DLD1 (cell line): ENCODE measurements around the gene THRB.

ENCODE experiments used
- in situ Hi-C: cut with HindIII; loops from 2 replicates; pipeline ENCODE4 v1.10.0; 2017; ENCODE audit warnings: low sequenced_read_pairs

THRB gene

DNA sequence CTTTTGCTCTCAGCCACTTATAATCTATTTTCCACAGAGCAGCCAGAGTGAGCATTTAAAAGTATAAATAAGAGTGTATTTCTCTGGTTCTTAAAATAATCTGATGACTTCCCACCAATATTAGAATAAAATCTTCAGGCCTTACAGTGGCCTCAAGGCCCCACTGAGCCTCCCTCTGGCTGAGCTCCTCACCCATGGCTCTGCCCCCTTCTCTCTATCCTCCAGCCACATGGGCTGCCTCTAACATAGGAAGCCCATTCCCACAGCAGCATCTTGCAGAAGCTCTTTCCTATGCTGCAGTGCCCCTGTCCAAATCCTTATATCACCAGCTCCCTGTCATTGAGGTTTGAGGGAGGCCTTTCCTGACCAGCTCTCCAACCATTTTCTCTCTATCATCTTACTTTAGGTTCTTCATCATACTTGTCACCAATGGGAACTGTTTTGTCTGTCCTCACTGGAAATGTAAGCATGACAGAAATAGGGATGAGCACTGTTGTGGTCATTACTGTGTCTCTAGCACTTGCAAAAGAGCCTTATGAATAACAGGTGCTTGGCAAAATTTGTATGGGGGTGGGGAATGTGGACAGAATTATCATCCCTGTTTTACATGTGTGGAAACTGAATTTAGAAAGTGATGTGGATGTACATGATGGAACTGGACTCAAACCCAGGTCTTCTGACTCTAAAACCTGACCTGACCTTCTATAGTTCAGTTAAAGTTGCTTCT is 299.0 kb downstream of the THRB start:
- in situ Hi-C loops, result no loop called here

DNA sequence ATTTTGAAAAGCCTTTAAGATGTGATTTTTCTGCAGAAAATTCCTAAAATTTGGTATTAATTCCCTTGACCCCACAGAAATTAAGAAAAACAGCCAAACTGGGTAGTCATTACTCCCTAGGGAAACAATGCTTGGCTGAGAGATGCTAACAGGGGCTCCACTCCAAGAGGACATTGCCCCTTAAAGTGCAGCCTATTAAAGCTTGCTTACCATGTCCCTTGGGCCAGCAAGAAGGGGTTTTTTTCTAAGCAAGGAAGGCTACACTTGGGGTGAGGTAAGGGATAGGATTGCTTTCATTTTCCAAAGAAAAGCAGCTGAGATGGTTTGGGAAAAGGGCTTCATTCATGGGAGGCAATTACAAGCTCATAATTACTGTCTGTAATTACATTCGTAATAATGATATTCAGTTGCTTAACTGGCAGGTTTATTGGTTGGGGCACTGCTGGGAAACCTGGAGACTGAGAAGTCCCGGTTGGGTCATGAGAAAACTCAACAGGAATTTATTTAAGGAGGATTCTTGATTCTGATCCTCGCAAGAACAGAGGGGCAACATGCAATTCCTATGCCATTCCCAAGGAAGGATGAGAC is 302.1 kb downstream of the THRB start:
- in situ Hi-C loops, result no loop called here

DNA sequence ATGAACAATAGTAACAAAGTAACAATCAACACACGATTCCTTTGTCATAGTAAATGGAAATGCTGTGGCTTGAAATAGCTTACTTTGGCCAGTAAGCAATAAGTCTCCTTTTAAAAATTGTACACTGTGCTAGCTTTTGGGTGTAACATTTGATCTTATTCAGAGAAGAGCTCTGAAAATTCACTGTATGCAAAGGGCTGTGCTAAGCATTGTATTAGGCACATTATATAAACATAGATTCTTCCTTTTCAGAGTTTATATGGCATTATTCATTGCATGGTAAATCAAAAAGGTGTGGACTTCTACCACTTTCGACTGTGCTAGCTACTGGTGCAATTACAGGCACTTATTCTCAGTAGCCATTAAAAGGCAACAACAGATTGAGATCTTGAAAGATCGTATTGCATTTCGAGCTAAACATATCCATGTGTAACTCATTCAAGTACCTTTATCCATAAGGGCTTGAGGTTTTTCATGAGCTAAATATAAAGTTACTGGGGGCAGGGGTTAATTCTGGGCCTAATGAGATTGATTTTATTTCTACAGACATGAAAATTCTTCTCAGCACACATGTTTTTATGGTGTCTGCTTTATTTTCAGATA is 302.7 kb downstream of the THRB start:
- in situ Hi-C loops, result no loop called here

DNA sequence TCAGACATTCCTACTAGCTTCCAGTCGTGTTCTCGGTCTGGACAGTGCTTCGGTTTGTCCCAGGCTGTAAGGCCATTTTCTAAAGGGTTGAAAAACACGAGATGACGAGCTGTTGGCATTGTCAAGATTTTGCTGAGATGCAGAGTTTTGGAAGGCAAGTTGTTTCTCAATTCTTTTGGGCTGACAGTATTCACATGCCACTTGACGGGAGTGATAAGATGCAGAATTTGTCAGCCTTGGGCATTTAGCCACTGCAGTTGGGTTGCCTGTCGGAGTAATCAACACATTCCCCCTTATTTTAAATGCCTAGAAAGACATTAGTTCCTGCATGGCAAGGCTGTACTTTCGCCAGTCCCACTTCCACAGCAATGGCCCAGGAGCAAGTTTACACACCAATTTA is 304.4 kb downstream of the THRB start:
- in situ Hi-C loops, result no loop called here

DNA sequence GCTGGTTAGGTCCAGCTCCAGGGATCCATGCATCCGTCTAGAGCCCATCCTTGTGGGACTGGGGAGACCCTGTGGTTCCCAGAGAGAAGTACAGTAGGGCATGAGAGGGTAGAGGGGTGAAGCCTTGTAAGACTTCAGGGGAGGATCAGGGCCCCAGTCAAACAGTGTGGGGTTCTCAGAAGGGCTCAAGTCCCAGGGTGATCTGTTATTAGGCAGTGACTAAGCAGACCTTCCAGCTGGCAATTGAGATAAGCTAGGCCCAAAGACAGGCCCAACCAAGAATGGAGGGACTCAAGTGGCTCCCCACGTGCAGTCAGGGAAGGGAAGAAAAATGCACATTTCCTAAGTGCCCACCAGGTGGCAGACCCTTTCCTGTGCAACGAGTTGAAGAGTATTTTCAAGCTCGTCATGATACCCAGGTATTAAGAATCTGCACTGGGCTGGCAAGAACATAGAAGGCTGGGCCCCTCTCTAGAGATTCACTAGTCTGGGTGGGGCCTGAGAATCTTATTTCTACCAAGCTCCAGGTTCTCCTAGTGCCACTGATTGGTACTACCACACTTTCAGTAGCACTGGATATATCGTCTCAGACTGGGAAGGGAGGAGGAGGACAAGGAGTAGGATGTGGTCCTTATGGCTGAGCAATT is 308.8 kb downstream of the THRB start:
- in situ Hi-C loops, result no loop called here

DNA sequence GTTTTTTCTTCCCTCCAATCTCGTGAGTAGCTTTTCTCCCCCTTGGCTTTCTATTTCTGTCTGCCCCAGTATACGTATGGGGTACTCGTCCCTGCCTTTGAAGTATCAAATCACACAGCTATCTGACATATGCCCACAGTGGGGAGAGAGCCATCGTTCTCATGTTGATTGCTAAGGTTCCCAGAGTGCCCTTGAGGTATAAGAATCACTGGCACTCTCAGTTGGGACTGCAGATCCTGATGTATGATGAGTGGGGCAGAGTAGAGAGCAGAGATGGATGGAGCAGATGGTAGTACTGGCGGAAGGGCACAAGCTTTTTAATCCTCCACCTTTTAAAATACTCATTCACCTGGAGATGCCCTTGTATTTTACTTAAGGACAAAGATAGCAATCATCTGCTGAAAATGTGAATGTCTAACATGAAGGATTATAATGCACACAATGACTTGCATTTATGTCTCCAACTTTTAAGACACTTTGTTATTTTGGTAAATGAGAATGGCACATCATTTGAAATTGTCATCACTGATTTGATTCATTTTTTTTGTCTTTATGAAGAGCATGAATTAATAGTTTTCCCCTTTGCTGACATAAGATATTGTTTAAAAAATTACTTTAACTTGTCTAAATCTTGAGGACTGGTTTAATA is 310.0 kb downstream of the THRB start:
- in situ Hi-C loops, result no loop called here

DNA sequence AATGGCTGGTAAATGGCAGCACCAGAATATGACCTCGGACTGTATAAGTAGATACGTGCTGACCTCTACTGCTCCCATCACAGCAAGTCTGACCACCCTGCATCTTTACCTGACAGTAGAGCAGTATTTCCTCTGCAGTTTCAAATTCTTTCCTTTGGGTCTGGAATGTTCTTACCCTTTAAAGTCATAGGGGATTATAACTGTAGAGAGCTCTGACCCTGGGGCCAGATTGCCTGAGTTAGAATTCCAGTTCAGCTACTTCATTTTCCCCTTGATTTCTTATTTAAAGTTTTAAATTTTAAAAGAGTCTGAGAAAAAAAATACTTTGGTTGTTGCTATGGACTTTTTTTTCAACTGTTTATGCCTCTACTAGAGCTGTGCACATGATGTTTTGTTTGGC is 311.9 kb downstream of the THRB start:
- in situ Hi-C loops, result no loop called here

DNA sequence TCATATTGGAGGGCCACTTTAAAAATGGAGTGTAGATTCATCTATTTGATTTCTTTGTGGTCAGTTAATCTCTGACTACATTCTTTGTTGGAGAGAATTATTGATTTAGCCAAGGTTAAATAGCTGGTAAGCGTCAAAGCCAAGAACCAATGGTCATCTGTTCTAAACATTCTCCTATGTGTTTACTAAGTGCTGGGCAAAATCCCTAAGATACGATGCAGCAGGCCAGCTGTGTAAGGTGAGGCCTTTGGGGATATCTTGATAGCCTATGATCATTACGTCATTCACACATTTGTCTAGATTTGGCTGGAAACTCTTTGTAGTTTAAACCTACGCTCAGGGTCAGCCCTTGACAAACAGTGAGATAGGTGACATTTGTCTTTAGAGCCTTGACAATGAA is 313.4 kb downstream of the THRB start:
- in situ Hi-C loops, result no loop called here

DNA sequence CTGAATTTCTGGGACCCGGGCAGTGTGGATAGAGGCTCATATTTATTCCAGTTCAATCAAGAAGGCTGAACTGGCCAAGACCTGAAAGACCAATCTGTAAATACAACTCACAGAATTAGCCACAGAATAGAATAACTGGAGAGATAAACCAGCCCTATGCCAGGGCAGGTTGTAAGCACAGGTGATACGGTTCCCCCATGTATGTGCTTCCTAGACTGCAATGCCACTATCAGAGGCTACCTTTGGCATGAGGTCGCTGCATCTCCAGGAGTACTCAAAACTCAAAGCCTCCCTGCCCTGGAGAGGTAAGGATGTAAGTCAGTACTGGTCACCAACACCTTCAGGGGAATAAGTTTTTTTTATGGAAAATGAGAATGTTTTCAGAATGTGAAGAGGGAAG is 314.0 kb downstream of the THRB start:
- in situ Hi-C loops, result no loop called here

DNA sequence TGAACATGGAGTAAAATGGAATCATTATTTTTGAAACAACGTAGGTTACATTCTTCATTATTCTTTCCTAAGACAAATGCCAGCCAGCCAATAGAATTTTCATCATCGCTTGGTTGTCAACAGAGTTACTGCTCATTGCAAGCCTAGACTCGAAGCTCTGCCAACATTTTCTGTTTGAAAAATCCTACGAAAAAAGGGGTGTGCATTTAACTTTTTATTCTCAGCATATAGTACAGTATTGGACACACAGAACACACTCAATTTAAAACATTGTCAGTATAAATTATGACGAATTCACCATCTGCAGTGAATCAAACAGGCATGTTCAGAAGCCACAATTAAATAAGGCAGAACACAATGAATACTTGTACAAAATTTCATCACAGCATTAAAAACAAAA is 317.4 kb downstream of the THRB start:
- in situ Hi-C loops, result loop anchor here (10.0 kb wide), 1 partner anchor 58 kb away; no protein-coding TSS in a partner anchor

DNA sequence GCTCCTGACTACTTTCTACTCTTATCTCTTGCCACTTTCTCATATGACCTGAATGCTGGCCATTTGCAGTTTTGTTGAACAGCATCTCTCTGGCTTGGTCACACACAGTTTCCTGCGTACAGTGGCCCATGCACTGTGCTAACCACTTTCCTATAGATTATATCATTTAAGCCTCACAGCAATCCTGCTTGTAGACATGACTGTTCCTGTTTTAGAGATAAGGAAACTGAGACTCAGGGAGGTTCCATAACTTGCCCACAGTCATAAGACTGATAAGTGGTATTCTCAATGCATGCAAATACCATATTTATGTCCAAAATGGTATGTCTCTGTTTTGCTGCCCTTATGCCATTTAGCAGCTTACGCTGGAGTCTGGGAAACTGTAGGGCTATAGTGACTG is 320.0 kb downstream of the THRB start:
- in situ Hi-C loops, result loop anchor here (10.0 kb wide), 1 partner anchor 60 kb away; no protein-coding TSS in a partner anchor

DNA sequence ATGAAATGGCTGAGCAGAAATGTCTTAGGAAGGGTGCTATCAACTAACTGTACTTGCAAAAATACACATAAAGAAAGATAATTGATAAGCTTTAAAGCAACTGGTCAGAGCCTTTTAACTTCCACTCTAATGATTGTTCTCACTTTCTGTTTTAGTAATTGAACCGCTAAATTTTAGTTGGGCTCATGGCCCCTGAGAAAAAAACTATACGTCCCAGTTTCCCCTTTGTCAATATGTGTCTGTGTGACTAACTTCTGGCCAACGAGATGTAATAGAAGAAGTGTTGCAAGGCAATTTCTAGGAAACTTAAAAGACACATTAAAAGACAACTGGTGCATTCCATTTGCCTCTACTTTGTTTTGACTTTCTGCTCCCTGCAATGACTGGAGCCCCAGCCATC is 325.7 kb downstream of the THRB start:
- in situ Hi-C loops, result no loop called here

DNA sequence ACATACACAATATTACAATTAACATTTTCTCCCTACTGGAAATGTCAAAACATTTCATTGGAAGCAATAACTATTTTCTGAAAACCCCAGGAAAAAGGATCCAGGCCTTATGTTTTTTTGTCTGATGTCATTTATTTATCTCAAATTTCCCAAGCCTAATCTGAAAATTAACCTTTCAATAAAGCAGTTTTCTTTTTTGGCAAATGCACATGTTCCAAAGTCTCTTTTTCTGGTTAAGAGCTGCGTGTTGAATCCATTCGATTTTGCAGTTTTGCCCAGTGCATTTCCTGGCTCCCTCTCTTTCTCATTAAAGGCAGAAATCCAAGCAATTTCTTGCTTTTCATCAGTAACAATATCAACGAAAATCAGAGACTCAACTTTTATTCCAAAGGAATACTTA is 327.2 kb downstream of the THRB start:
- in situ Hi-C loops, result no loop called here

DNA sequence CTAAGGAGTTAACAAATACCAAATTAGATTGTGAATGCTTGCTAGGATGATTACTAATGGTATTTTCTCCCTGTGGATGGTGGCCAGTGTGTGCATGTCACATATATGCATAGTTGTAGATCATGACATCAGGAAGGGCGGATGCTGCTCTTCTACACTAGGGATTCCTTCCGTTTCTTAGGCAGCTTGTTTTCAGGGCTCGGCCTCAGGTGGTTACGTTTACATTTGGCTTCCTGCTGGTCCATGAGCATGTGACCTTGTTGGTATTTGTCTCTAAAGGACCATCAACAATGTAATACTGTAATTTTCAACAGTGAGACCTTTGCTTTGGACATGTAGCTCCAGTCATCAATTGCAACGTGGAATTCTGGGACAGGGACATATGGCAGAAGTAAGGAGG is 328.1 kb downstream of the THRB start:
- in situ Hi-C loops, result no loop called here

DNA sequence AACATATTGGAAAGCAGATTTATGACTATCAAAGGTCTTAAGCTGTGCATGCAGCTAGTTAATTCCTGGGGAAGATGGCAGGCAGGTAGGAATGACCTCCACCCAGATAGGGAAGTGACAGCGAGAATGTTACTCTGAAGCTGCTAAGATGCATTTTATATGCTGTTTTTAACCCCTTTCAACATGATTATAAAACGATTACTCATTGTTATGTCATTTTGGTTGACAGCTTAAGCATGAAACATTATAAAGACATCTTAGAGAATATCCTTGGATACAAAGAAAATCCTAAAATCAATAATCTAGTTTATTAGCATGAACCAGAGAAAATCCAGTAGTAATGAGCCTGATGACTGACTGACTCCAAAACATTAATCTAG is 329.1 kb downstream of the THRB start:
- in situ Hi-C loops, result no loop called here

DNA sequence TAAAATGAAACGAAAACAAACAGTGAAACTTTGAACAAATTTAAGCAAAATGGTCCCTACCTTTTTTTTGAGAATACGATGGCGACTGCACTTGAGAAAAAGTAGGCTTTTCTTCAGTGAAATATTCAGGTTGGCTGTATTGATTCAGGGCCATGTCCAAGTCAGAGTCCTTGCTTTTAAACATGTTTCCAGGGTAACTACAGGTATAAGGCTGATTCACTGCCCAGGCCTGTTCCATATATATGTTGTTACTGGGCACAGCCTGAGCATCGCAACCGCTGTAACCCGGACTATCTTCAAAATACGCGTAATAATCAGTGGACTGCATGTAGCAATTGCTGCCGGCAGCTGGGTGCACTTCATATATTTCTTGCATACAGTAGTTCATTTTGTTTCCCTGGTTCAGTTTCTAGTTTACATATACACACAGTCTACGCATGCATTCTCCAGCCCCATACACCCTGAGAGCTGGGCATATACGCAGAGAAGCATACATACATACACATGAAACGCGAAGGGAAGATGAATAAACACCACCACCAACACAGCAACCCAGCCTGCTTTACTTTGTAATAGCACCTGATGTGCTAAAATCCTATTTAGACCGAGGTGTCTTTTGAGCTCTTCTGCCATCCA is 329.6 kb downstream of the THRB start:
- in situ Hi-C loops, result no loop called here

DNA sequence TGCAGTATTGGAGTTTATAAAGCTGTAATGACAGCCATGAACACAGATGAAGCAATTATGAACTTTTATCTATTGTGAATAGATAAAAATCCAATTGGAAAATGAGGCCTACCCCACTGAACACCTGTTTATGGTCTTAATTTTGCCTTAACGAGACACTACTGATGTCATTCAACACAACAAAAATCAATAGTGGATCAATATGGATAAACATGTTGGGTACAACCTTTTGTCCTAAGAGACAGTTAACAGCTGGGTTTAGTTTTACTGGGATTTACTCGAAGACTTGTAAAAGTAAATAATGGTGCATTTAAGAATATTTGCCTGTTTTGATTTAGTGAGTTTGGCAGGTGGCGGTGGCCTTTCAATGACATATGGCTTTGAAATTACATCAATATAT is 331.7 kb downstream of the THRB start:
- in situ Hi-C loops, result no loop called here

DNA sequence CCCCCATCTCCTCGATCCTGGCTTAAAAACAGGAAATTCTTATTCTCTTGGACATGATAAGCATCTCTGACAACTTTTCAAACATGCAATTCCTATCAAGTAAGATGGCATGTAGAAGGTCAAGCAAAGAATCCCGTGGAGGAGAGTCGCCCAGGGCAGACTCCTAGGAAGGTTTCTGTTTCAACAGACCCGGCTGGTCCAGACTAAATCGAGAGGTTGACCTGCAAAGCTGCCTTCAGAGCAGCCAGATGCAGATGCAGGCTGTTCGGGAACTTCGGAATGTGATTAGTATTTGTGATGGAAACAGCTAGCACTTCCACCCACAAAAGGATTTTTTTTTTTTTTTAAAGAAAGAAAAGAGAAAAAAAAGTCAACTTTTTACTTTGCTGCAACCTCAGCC is 332.8 kb downstream of the THRB start:
- in situ Hi-C loops, result no loop called here

DNA sequence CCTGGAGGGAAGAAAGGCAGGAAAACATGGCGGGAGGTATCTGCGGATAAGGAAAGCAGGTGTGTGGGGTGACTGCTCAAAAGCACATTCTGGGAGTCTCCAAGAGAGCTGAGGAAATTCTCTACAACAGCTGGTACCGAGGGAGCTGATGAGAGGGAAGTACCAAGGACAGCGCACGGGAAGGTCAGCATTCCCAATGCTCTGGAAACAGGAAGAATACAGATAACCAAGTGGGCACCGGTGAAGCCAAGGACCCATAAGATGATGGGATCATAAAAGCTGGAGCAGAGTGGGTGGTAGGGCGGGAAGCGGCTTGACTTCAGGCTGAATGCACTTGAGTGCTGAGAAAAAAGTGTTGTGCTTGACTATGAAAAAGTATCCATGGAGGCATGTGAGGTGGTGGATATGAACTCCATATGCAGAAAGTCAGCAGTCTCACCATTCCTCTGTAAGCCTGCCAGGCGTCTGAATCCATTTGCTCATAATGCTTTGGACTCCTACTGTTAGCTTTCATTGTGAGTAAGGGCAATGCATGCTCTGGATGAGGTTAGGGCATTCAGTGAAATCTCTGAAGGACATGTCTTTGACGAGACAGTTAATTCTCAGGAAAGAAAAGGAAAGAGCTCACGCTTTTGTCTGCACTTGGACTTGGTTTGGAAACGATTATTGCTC is 334.1 kb downstream of the THRB start:
- in situ Hi-C loops, result no loop called here

DNA sequence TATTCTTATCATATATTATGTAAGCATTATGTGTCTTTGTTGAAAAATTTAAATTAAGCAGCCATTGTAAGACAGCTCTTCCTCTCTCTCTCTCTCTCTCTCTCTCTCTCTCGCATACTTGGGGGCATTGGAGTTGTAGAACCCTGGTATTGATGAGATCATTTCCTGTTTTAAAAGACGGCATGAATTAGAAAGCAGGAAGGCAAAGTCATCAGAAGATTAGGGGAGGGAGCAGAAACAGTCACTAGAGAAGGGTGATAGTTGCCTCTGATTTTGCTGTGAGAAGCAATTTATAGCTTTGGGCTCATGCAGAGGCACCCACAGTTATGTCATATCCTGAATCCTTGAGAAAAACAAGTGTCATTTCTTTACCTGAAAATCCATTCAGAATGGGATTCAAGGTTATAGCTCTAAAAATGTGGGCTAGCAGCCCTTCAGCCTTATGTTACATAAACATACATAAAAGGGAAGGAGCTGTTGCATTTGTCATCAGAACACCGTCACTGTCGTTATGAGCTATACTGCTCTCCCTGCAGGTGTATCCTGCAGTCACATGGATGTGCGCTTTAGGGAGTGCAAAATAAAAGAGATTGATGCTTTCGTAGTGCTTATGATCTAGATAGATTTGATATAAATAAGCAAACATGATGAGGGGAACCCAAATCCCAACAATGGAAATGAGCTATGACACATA is 335.7 kb downstream of the THRB start:
- in situ Hi-C loops, result no loop called here
